CD4-positive, alpha-beta T cell treated with Interleukin-17A for 4 hours (primary cell): ENCODE data around the gene GUCD1.
"Not testable (repeated sequence)": the region's sequence is repeated elsewhere in the genome, so short reads cannot be mapped to it uniquely, and the experiment has no call there.

Source experiments
- DNase-seq: peaks from one replicate; pipeline ENCODE4 v3.0.0-alpha.2; 2020; ENCODE audit warnings: mixed read lengths

Gene GUCD1

GRCh38 chr22:24563246-24563645 lies 8.3 kb upstream of the GUCD1 start:
- no peak for DNase-seq

DNA sequence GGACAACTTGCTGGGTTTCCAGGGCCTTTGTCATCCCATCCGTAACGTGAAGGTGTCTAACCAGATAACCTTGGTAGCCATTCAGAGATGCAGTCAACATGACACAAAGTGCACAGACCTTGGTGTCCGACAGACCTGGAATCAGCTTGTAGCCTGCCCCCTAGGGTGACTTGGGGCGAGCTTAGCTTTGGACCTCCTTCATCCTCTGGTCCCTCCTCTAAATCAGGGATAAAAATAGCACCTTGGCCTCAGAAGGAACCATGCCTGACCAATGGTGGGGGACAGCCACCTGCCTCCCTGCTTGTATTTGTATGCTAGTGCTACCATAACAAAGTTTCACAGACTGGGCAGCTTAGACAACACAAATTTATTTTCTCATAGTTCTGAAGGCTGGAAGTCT lies 4.5 kb upstream of the GUCD1 start:
- no peak for DNase-seq

GRCh38 chr22:24555165-24556039 lies 464 bp upstream of the GUCD1 start, which contains the start of gene SNRPD3:
SNRPD3 (plus strand) TSS chr22:24555999; CDS start chr22:24557675, 1,676 bp downstream.
- DNase-seq = peak; percentile 100

- no peak for DNase-seq
Measured at GRCh38 chr22:24553597-24554312, 1.2 kb downstream of the GUCD1 start.

- not testable (repeated sequence) for DNase-seq
Measured at GRCh38 chr22:24552503-24553286, 2.2 kb downstream of the GUCD1 start.

GRCh38 chr22:24550902-24551435 lies 4.0 kb downstream of the GUCD1 start:
- no peak for DNase-seq

- no peak for DNase-seq
Measured at GRCh38 chr22:24550028-24550901, 4.7 kb downstream of the GUCD1 start.

DNA sequence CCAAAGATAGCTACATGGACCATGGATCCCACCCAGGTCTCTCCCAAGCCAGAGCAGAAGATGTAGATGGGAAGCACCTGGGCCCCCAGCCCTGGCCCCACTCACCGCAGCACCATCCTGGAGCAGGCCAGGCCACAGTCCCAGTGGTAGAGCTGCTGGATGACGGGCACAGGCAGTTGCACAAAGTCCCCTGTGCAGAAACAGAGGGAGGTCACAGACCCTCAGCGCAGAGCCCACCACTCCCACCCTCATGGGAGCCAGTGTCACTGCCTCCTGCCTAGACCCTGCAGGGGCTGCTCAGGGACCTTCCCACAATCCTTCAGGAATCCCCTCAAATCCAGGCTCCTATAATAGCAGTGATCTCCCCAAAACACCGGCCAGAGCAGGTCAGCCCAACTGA lies 6.1 kb downstream of the GUCD1 start:
- DNase-seq = no peak

DNA sequence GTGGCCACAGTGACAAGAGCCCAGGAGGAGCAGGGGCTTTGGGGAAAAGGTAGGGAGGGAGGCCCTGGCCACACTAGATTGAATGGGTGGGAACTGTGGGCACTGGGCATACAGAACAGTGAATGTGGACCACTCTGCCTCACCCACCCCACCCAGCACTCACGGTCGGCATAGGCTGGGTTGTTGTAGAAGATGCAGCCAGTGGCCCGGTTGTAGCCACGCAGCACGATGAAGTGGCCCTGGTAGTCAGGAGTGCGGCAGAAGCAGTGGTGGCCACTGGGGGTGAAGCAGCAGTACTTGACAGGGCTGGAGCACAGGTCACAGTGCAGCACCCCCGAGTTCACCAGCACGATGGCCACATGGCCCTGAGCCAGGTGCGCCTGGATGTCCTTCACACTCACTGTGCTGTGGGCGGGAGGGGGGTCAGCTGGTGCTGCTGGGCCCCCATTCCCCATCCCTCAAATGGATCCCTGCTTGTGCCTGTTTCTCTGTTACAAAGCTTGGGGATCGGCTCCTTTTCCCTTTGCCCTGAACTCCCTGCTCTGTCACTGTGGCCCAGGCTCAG lies 11.2 kb downstream of the GUCD1 start:
- no peak for DNase-seq

- no peak for DNase-seq
Measured at GRCh38 chr22:24543185-24543601, 11.7 kb downstream of the GUCD1 start.

DNA sequence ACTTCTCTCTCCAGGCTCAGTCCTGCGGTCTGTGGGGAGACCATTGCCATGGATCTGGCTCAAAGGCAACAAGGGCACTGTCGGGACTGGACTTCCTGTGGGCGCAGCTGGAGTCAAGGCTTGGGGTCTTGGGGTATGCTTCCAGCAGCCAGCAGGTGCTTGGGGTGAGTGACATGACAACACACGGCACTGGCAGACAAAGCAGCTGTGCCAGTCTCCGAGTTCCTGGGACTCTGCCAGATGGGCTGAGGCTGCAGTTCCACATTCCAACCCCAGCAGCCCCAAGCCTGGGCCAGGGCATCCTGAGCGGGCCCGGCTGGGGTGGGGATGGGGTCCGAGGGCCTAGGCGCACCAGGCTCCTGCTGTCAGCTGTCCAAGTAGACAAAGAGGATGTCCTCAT lies 12.3 kb downstream of the GUCD1 start:
- DNase-seq = no peak

DNA sequence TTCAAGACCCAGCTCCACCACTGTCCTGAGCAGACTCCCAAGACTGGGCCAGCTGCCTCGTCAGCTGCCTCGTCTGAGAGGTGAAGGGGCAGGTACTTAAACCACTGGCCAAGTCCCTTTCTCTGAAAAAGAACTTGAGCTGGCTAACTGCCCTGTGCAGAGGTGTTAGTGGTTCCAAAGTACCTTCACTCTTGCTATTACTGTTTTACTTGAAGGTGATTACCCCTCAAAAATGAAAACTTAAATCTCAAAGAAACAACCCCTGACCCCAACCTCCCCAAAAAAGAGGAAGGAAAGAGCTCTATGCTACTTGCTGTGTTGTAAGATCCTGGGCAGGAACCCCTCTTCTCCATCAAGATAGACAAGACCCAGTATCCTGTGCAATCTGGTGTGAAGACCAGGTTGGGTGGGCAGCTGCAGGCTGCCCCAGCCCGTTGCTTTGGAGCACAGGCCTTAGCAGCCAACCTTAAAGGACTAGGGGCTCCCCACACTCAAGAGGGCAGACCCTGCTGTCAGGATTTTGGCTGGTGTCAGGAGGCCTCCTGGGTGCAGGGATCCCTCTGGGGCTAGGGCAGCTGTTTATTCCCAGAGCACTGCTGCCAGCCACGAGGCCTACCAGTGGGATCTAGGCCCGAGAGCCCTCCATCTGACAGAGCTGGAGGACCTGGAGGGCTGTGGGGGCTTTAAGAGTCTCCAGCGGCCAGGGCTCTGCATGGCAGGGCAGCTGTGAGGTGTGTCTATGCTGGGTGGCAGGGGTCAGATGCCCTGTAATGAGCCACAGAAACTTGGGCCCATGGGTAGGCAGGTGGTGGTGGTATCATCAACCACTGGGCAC lies 13.0 kb downstream of the GUCD1 start:
- DNase-seq = no peak

DNA sequence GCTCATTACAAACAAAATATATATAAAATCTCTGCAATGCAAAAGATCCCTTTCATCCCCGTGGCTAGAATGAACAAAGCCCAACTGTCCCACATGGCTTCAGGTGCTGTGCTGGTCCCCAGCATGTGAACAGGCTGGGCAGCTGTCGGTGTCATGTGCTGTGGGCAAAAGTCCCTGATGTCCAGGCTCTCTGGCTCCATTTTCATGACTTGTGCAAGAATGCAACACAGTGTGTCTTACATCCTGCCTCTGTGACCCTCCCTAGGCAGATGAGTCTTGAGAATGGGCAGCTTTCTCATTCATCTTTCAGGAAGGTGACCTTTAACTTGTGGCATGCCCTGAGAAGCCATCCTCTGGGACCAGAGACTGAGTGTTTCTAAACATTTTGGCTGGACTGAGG lies 14.5 kb downstream of the GUCD1 start:
- no peak for DNase-seq

DNA sequence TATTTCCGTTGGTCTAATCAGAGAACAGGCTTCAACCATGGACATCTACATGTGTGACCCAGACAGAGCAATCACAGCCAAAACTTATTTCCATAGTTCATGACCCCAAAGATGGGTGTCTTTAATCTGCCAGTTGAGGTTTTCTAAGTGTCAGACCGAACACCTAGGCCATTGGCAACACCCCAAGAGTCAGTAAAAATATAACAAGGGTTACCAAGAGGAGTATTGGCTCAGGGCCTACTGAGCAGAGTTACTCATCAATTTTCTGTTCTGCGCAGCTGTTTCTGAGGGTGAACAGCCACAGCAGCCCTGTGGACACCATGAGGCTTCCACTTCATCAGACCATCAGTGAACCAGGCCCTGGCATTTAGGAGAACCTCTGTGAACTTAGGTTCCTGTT lies 18.8 kb downstream of the GUCD1 start:
- no peak for DNase-seq

- no peak for DNase-seq
Measured at GRCh38 chr22:24535348-24535747, 19.6 kb downstream of the GUCD1 start.

GRCh38 chr22:24532075-24532474 lies 22.9 kb downstream of the GUCD1 start:
- DNase-seq = no peak

GRCh38 chr22:24530968-24531367 lies 24.0 kb downstream of the GUCD1 start:
- DNase-seq = not testable (repeated sequence)

GRCh38 chr22:24529898-24530297 lies 25.0 kb downstream of the GUCD1 start:
- DNase-seq = no peak

DNA sequence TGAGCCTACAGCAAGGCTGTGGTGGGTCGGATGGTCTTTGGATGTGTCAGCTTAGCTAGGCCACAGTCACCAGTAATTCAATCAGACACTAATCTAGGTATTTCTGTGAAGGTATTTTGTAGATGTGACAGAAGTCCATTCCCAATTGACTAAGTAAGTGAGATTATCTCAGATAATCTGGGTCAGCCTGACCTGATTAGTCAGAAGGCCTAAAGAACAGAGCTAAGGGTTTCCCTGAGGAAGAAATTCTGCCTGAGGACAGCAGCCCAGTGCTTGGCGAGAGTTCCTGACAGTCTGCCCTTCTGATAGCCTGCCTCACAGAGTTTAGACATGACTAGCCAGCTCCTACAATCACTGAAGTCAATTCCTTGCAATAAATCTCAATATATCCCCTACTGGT lies 28.7 kb downstream of the GUCD1 start:
- no peak for DNase-seq

- DNase-seq = peak; percentile 80
Measured at GRCh38 chr22:24525416-24526037, 29.4 kb downstream of the GUCD1 start.
